ENCODE results near the gene CLDN19. TPM values are rescaled to one million over a fixed set of nuclear protein-coding genes. Genes with fewer than 3 reads are reported as not detected.

The CLDN19 gene
- total and polyA plus RNA-seq, 9 of the 15 experiments (the other 6 are each of a cell fraction or from before 2014, with no cell fraction given): not detected

DNA sequence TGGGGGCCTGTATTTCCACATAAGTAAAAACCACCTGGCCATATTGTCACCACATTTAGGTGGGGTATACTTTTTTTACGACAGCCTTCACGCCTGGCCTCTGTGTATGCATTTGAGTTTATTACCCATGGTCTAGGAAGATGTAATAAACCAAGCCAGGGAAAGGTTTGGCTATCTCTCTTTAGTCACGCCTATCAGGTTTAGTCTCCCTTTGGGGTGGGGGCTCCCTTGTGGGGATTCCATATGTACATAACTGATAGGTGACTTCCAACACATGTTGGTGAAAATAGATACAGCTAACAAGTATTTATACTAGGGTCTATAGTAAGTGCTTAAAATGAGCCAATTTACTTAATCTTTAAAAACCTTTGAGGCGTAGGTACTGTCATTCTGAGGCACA lies 53.6 kb downstream of the CLDN19 start (continued):
- TF ChIP-seq, protein P1, sequence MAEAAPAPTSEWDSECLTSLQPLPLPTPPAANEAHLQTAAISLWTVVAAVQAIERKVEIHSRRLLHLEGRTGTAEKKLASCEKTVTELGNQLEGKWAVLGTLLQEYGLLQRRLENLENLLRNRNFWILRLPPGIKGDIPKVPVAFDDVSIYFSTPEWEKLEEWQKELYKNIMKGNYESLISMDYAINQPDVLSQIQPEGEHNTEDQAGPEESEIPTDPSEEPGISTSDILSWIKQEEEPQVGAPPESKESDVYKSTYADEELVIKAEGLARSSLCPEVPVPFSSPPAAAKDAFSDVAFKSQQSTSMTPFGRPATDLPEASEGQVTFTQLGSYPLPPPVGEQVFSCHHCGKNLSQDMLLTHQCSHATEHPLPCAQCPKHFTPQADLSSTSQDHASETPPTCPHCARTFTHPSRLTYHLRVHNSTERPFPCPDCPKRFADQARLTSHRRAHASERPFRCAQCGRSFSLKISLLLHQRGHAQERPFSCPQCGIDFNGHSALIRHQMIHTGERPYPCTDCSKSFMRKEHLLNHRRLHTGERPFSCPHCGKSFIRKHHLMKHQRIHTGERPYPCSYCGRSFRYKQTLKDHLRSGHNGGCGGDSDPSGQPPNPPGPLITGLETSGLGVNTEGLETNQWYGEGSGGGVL (CRISPR knock-in tag; IDR thresholded peaks at IDR 0.05): no peak
- TF ChIP-seq, protein P2, sequence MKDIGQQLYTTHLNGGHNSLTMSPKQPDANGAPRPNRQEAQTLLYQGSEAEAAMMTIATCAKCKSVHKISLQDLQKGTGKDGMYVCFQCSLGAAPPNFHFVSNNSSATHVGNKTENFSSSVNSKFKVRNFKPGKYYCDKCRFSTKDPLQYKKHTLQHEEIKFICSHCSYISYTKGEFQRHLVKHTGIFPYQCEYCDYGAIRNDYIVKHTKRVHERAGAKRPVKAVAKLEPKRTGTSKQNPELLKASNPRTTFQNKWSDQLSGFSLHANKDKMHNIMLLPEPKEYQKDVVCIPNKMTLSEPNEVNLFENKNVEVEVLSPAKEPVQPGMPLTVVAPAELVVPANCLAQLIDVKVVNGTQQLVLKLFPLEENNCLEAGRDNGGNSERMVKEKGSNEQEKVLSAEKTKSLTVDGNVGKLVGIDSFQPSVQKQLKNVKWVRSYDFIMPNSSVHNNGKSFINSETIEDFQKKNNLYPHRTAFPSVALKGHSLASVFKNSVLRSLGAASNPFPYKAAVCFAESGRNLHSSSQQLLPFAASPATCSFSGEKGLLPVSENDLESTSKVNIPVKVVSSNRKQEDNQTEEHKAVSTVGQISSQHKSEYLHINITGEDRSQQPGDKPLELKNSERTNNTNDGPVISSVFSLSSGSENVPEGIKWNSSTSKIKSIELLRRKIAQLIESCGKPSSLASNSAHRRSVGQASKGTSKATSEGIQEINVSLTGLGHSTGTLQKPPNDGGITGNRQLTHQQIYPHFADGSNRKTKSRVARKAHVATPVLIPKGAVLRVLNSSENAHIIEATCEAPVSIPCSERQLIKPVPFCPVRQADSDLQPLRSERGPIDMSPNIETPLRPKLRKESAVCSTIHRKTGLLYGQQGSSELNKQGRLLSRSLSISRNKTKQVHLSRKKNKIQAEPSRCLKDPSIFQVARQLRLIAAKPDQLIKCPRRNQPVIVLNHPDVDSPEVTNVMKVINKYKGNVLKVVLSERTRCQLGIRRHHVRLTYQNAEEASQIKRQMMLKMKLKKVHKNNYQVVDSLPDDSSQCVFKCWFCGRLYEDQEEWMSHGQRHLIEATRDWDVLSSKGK (CRISPR knock-in tag; IDR thresholded peaks at IDR 0.05): no peak
- peak in 1 of 2 experiments; percentile 30; a peak in 1 of 4 replicates for TF ChIP-seq HDAC1 (IDR thresholded peaks at IDR 0.05)
- no peak for TF ChIP-seq CREB1 (IDR thresholded peaks at IDR 0.05)
- no peak for TF ChIP-seq CREB1 (CRISPR knock-in tag; IDR thresholded peaks at IDR 0.05)
- peak; percentile 70 for TF ChIP-seq CBFA2T2 (conservative IDR thresholded peaks at IDR 0.05)
- no peak for TF ChIP-seq POLR2H (tag; IDR thresholded peaks at IDR 0.05; ENCODE audit: low read depth)
- TF ChIP-seq, protein P3, sequence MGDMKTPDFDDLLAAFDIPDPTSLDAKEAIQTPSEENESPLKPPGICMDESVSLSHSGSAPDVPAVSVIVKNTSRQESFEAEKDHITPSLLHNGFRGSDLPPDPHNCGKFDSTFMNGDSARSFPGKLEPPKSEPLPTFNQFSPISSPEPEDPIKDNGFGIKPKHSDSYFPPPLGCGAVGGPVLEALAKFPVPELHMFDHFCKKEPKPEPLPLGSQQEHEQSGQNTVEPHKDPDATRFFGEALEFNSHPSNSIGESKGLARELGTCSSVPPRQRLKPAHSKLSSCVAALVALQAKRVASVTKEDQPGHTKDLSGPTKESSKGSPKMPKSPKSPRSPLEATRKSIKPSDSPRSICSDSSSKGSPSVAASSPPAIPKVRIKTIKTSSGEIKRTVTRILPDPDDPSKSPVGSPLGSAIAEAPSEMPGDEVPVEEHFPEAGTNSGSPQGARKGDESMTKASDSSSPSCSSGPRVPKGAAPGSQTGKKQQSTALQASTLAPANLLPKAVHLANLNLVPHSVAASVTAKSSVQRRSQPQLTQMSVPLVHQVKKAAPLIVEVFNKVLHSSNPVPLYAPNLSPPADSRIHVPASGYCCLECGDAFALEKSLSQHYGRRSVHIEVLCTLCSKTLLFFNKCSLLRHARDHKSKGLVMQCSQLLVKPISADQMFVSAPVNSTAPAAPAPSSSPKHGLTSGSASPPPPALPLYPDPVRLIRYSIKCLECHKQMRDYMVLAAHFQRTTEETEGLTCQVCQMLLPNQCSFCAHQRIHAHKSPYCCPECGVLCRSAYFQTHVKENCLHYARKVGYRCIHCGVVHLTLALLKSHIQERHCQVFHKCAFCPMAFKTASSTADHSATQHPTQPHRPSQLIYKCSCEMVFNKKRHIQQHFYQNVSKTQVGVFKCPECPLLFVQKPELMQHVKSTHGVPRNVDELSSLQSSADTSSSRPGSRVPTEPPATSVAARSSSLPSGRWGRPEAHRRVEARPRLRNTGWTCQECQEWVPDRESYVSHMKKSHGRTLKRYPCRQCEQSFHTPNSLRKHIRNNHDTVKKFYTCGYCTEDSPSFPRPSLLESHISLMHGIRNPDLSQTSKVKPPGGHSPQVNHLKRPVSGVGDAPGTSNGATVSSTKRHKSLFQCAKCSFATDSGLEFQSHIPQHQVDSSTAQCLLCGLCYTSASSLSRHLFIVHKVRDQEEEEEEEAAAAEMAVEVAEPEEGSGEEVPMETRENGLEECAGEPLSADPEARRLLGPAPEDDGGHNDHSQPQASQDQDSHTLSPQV (IDR thresholded peaks at IDR 0.05): no peak
- TF ChIP-seq ESRRA (IDR thresholded peaks at IDR 0.05; ENCODE audit: borderline replicate concordance, low read depth): no peak
- no peak for TF ChIP-seq POLR3A (IDR thresholded peaks at IDR 0.05; ENCODE audit: borderline replicate concordance, extremely low read depth, insufficient read depth, insufficient read length)
- TF ChIP-seq, protein P4, sequence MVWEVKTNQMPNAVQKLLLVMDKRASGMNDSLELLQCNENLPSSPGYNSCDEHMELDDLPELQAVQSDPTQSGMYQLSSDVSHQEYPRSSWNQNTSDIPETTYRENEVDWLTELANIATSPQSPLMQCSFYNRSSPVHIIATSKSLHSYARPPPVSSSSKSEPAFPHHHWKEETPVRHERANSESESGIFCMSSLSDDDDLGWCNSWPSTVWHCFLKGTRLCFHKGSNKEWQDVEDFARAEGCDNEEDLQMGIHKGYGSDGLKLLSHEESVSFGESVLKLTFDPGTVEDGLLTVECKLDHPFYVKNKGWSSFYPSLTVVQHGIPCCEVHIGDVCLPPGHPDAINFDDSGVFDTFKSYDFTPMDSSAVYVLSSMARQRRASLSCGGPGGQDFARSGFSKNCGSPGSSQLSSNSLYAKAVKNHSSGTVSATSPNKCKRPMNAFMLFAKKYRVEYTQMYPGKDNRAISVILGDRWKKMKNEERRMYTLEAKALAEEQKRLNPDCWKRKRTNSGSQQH (CRISPR knock-in tag; IDR thresholded peaks at IDR 0.05): no peak
- no peak for TF ChIP-seq ZNF717 (CRISPR knock-in tag; IDR thresholded peaks at IDR 0.05)
- TF ChIP-seq SMAD3 (CRISPR knock-in tag; conservative IDR thresholded peaks at IDR 0.05): no peak
- no peak for TF ChIP-seq L3MBTL2 (IDR thresholded peaks at IDR 0.05)
- no peak for TF ChIP-seq POLR3G (IDR thresholded peaks at IDR 0.05; ENCODE audit: extremely low read depth, insufficient read length, insufficient replicate concordance)
- TF ChIP-seq HDAC6 (IDR thresholded peaks at IDR 0.05; ENCODE audit: low read depth, low read length): no peak
- TF ChIP-seq, protein P5, sequence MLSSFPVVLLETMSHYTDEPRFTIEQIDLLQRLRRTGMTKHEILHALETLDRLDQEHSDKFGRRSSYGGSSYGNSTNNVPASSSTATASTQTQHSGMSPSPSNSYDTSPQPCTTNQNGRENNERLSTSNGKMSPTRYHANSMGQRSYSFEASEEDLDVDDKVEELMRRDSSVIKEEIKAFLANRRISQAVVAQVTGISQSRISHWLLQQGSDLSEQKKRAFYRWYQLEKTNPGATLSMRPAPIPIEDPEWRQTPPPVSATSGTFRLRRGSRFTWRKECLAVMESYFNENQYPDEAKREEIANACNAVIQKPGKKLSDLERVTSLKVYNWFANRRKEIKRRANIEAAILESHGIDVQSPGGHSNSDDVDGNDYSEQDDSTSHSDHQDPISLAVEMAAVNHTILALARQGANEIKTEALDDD (IDR thresholded peaks at IDR 0.05): peak; percentile 97
